Neural cell (in vitro differentiated cells): Measurements from ENCODE around the gene PPP1R13B. TPM values are rescaled to one million over a fixed set of nuclear protein-coding genes. Genes with fewer than 3 reads are reported as not detected.

Experiments
- H2AFZ ChIP-seq: fragments of 200-600, 300-800 bp; sonication (generic), shearing (Covaris generic); 2 replicates; pipeline ENCODE4 v1.6.0; 2014; ENCODE audit warnings: low read depth, mild to moderate bottlenecking, antibody characterized with exemption, low read length, moderate library complexity
- H3F3A ChIP-seq: fragments of 200-600 bp; shearing (Covaris generic); 2 replicates; pipeline ENCODE4 v1.6.1; 2016; ENCODE audit warnings: mild to moderate bottlenecking, moderate library complexity, mixed read lengths, antibody characterized with exemption, low read length; ENCODE audit not compliant: insufficient read depth, poor library complexity, severe bottlenecking
- H3K27ac ChIP-seq: fragments of 200-600, 300-800 bp; sonication (generic), shearing (Covaris generic); 2 replicates; pipeline ENCODE4 v1.5.1; 2014; ENCODE audit warnings: mild to moderate bottlenecking, low read length, moderate library complexity
- H3K27me3 ChIP-seq: fragments of 300-800, 200-600 bp; sonication (generic), shearing (Covaris generic); 2 replicates; pipeline ENCODE4 v1.6.0; 2014; ENCODE audit warnings: mild to moderate bottlenecking, low read depth, low read length, moderate library complexity; ENCODE audit not compliant: insufficient read depth
- H3K36me3 ChIP-seq: fragments of 300-800, 200-600 bp; sonication (generic), shearing (Covaris generic); 2 replicates; pipeline ENCODE4 v1.5.1; 2014; ENCODE audit warnings: mild to moderate bottlenecking, antibody characterized with exemption, low read length, moderate library complexity; ENCODE audit not compliant: insufficient read depth
- H3K4me2 ChIP-seq: fragments of 300-800, 200-600 bp; sonication (generic), shearing (Covaris generic); 2 replicates; pipeline ENCODE4 v1.6.0; 2014; ENCODE audit warnings: mild to moderate bottlenecking, low read length
- H3K4me3 ChIP-seq: fragments of 300-800, 200-600 bp; sonication (generic), shearing (Covaris generic); 2 replicates; pipeline ENCODE4 v1.5.1; 2014; ENCODE audit warnings: mild to moderate bottlenecking, low read length, moderate library complexity
- H3K79me2 ChIP-seq: fragments of 200-600 bp; shearing (Covaris generic); replicated peaks from 2 replicates; pipeline ENCODE4 v1.6.0; 2014; ENCODE audit warnings: mild to moderate bottlenecking, low read length, moderate library complexity; ENCODE audit not compliant: insufficient read depth
- H3K9ac ChIP-seq: fragments of 300-800, 200-600 bp; sonication (generic), shearing (Covaris generic); 2 replicates; pipeline ENCODE4 v1.6.1; 2016; ENCODE audit warnings: mild to moderate bottlenecking, low read length, mixed read lengths
- H3K9me2 ChIP-seq: fragments of 200-600 bp; shearing (Covaris generic); 2 replicates; pipeline ENCODE4 v1.6.1; 2016; ENCODE audit warnings: mild to moderate bottlenecking, low read length, mixed read lengths; ENCODE audit not compliant: insufficient read depth
- H3K9me3 ChIP-seq: fragments of 200-600, 300-800 bp; sonication (generic), shearing (Covaris generic); 2 replicates; pipeline ENCODE4 v1.6.1; 2016; ENCODE audit warnings: mild to moderate bottlenecking, mixed run types, low read length, moderate library complexity, mixed read lengths
- H4K20me1 ChIP-seq: fragments of 200-600 bp; shearing (Covaris generic); 2 replicates; pipeline ENCODE4 v1.6.1; 2016; ENCODE audit warnings: mild to moderate bottlenecking, mixed run types; ENCODE audit not compliant: insufficient read depth
- EP300 ChIP-seq: fragments of 450-650 bp; conservative IDR thresholded peaks from 2 replicates; pipeline ENCODE4 v1.6.1; 2014; ENCODE audit warnings: antibody characterized with exemption, mild to moderate bottlenecking, moderate library complexity; ENCODE audit not compliant: poor library complexity, severe bottlenecking
- EZH2 ChIP-seq: fragments of 200-600, 300-800 bp; shearing (Covaris generic), sonication (generic); IDR thresholded peaks from 2 replicates; pipeline ENCODE4 v1.6.1; 2014; ENCODE audit warnings: antibody characterized with exemption, low read length, borderline replicate concordance, mild to moderate bottlenecking; ENCODE audit not compliant: insufficient read depth, poor library complexity, severe bottlenecking
- MXI1 ChIP-seq: fragments of 450-650 bp; conservative IDR thresholded peaks from 2 replicates; pipeline ENCODE4 v1.6.1; 2014; ENCODE audit warnings: antibody characterized with exemption, mild to moderate bottlenecking; ENCODE audit not compliant: poor library complexity, severe bottlenecking
- POLR2AphosphoS5 ChIP-seq: IDR thresholded peaks from 2 replicates; pipeline ENCODE4 v1.6.1; 2012
- RAD21 ChIP-seq: fragments of 450-650 bp; conservative IDR thresholded peaks from 2 replicates; pipeline ENCODE4 v1.6.1; 2014; ENCODE audit warnings: antibody characterized with exemption, mild to moderate bottlenecking, moderate library complexity
- SMC3 ChIP-seq: fragments of 450-650 bp; conservative IDR thresholded peaks from 2 replicates; pipeline ENCODE4 v1.6.1; 2014; ENCODE audit warnings: antibody characterized with exemption, mild to moderate bottlenecking, moderate library complexity; ENCODE audit not compliant: poor library complexity
- TAF1 ChIP-seq: IDR thresholded peaks from 2 replicates; pipeline ENCODE4 v1.6.1; 2012; ENCODE audit warnings: low read depth
- polyA plus RNA-seq: library from polyadenylated mRNA; depleted of rRNA; stranded (reverse); fragments of >200 nt; gene quantifications from 2 replicates; pipeline ENCODE4 v1.2.3, GENCODE V29; 2014
- TF ChIP-seq, protein P1 (sequence below): IDR thresholded peaks from 2 replicates; pipeline ENCODE4 v1.6.1; 2012; ENCODE audit warnings: borderline replicate concordance
- TF ChIP-seq, protein P2 (sequence below): fragments of 450-650 bp; IDR thresholded peaks from 2 replicates; pipeline ENCODE4 v1.5.1; 2014; ENCODE audit warnings: antibody characterized with exemption, mild to moderate bottlenecking, moderate library complexity; ENCODE audit not compliant: poor library complexity, severe bottlenecking

Gene PPP1R13B
- polyA plus RNA-seq, 1 donor from 2014 or later: 8.2 TPM

- Histone ChIP-seq H3K9me2 (no peaks in the 10 kb centered on the region), H3F3A (no peaks in the 10 kb centered on the region), H4K20me1 (no peaks in the 10 kb centered on the region), H3K27me3 (no peaks in the 10 kb centered on the region), H3K4me2 (no peak overlapping the region), H3K9me3 (no peaks in the 10 kb centered on the region), H3K27ac (no peak overlapping the region), H3K79me2 (no peaks in the 10 kb centered on the region), H3K4me3 (no peak overlapping the region), H3K9ac (no peak overlapping the region), H3K36me3 (no peaks in the 10 kb centered on the region), H2AFZ (no peak overlapping the region)
- TF ChIP-seq RAD21: no peak
- no peak for TF ChIP-seq EP300
- TF ChIP-seq, protein P1, sequence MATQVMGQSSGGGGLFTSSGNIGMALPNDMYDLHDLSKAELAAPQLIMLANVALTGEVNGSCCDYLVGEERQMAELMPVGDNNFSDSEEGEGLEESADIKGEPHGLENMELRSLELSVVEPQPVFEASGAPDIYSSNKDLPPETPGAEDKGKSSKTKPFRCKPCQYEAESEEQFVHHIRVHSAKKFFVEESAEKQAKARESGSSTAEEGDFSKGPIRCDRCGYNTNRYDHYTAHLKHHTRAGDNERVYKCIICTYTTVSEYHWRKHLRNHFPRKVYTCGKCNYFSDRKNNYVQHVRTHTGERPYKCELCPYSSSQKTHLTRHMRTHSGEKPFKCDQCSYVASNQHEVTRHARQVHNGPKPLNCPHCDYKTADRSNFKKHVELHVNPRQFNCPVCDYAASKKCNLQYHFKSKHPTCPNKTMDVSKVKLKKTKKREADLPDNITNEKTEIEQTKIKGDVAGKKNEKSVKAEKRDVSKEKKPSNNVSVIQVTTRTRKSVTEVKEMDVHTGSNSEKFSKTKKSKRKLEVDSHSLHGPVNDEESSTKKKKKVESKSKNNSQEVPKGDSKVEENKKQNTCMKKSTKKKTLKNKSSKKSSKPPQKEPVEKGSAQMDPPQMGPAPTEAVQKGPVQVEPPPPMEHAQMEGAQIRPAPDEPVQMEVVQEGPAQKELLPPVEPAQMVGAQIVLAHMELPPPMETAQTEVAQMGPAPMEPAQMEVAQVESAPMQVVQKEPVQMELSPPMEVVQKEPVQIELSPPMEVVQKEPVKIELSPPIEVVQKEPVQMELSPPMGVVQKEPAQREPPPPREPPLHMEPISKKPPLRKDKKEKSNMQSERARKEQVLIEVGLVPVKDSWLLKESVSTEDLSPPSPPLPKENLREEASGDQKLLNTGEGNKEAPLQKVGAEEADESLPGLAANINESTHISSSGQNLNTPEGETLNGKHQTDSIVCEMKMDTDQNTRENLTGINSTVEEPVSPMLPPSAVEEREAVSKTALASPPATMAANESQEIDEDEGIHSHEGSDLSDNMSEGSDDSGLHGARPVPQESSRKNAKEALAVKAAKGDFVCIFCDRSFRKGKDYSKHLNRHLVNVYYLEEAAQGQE: no peak
- TF ChIP-seq SMC3: no peak
- TF ChIP-seq EZH2: no peak
- TF ChIP-seq, protein P2, sequence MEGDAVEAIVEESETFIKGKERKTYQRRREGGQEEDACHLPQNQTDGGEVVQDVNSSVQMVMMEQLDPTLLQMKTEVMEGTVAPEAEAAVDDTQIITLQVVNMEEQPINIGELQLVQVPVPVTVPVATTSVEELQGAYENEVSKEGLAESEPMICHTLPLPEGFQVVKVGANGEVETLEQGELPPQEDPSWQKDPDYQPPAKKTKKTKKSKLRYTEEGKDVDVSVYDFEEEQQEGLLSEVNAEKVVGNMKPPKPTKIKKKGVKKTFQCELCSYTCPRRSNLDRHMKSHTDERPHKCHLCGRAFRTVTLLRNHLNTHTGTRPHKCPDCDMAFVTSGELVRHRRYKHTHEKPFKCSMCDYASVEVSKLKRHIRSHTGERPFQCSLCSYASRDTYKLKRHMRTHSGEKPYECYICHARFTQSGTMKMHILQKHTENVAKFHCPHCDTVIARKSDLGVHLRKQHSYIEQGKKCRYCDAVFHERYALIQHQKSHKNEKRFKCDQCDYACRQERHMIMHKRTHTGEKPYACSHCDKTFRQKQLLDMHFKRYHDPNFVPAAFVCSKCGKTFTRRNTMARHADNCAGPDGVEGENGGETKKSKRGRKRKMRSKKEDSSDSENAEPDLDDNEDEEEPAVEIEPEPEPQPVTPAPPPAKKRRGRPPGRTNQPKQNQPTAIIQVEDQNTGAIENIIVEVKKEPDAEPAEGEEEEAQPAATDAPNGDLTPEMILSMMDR: no peak
- TF ChIP-seq TAF1: no peak
- no peak for TF ChIP-seq MXI1
- TF ChIP-seq POLR2AphosphoS5: no peak
Measured at GRCh38 chr14:103816991-103817390, 30.4 kb downstream of the PPP1R13B start.

- no peaks in the 10 kb centered on the region for H4K20me1 ChIP-seq
- H3K27me3 ChIP-seq: no peaks in the 10 kb centered on the region
- H3K36me3 ChIP-seq: no peaks in the 10 kb centered on the region
- H3K9me2 ChIP-seq: no peaks in the 10 kb centered on the region
- no peak overlapping the region for H3K4me2 ChIP-seq
- no peak for TF ChIP-seq MXI1
- TF ChIP-seq EP300: no peak
- TF ChIP-seq, protein P1: no peak
- TF ChIP-seq POLR2AphosphoS5: no peak
- TF ChIP-seq TAF1: no peak
- TF ChIP-seq SMC3: no peak
- TF ChIP-seq, protein P2: no peak
- TF ChIP-seq RAD21: no peak
- TF ChIP-seq EZH2: no peak
- H3K27ac ChIP-seq: no peak overlapping the region
- no peaks in the 10 kb centered on the region for H3K79me2 ChIP-seq
- H3F3A ChIP-seq: no peaks in the 10 kb centered on the region
- no peaks in the 10 kb centered on the region for H3K9me3 ChIP-seq
- no peak overlapping the region for H3K4me3 ChIP-seq
- no peak overlapping the region for H2AFZ ChIP-seq
- H3K9ac ChIP-seq: no peak overlapping the region
Measured at GRCh38 chr14:103815253-103815652, 32.1 kb downstream of the PPP1R13B start.
